Fibroblast of lung (primary cell): ENCODE data around the gene ANKRD7.

Experiments used
- CTCF ChIP-seq, 2 donors: IDR thresholded peaks in 1 of 2; conservative IDR thresholded peaks in 1 of 2; 1 replicate in 1 of 2; 2 replicates in 1 of 2; pipeline ENCODE4 v1.5.1; 2011 to 2012; ENCODE audit warnings: low read length in 2 of 2, control low read depth in 1 of 2, inconsistent platforms in 1 of 2, low read depth in 1 of 2, mild to moderate bottlenecking in 1 of 2
- EZH2 ChIP-seq: IDR thresholded peaks from 2 replicates; pipeline ENCODE4 v1.5.1; 2012; ENCODE audit warnings: low read length, control low read depth, mild to moderate bottlenecking; ENCODE audit errors: missing control alignments

- no peak for TF ChIP-seq CTCF (conservative IDR thresholded peaks at IDR 0.05 in 1 of 2, IDR thresholded peaks at IDR 0.05 in 1 of 2; ENCODE audit: low read depth in 1 of 2, low read length in 2 of 2)
- no peak for TF ChIP-seq EZH2
Observed at GRCh38 chr7:118220583-118220982, 3.9 kb upstream of the ANKRD7 start.
